Measurements from ENCODE around the gene ZBTB16. TPM values are rescaled to one million over a fixed set of nuclear protein-coding genes. Genes with fewer than 3 reads are reported as not detected.

The ZBTB16 gene
- total RNA-seq, 1 donor from 2014 or later = 160 TPM

DNA sequence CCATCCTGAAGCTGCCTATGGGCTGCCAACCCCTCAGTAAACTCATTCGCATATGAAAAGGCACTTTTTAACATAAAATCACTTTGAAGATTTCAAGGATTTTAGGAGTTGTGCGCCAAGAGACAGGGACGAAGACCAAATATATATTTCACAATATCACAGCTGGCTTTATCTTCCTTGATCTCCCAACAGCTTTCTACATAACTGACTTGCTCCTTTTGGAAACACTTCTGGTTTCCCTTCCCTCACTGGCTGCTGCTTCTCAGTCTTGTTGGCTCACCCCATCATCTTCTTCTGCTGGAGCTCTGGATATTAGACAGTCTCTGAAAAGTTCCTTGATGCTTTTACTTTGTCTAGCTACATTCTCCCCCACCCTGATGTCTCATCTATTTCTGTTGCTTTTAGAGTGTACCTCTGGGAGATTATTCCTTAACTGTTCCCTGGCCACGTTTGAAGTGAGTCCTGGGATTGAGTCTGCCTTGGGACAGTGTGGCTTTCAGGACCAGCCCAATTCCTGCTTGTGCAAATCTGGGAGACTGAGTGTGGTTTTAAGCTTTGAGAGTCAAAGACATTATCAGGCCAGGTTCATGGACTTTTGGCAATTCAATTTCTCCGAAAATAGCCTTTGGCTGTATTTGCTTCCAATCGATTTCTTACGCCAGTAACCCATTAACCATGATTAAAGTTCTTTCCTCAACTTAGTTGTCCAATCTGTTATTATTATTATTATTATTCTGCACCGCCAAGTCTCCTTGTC is 205.8 kb downstream of the ZBTB16 start:
- DNase-seq (ENCODE audit: low spot score) = peak; percentile 58
- peak; percentile 46 for ATAC-seq

DNA sequence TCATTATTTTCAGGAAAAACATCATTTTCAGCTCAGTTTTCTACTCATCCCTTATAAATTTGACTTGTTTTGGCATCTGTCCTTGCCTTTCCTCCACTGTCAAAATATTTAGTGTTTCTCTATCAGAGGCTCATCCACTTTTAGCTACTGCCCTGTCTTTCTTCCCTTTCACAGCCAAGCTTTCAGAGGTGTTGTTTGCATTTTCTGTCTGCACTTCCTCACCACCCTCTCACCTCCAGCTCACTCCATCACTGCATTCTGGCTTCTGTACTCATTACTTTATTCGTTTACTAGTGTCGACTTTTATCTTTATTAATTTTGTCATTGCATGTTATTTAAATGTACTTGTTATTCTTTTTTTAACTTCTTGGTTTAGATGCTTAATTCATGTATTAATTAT is 210.0 kb downstream of the ZBTB16 start:
- DNase-seq (ENCODE audit: low spot score) (no peak), ATAC-seq (no peak)

DNA sequence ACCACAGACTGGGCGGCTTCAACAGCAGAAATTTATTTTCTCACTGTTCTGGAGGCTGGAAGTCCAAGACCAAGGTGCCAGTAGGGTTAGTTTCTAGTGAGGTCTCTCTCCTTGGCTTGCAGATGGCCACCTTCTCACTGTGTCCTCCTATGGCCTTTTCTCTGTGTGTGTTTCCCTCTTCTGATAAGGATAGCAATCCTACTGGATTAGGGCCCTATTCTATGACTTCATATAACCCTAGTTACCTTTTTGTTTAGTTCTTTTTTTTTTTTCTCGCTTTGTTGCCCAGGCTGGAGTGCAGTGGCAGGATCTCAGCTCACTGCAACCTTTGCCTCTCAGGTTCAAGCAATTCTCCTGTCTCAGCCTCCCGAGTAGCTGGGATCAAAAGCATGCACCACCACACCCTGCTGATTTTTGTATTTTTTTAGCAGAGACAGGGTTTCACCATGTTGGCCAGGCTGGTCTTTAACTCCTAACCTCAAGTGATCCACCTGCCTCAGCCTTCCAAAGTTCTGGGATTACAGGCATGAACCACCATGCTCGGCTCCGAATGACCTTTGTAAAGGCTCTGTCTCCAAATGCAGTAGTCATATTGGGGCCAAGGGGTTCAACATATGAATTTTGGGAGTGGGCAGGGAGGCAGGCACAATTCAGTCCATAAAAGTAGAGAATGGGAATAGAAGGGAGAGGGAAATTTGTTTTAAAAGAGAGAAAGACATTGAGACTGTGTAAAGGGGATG is 211.2 kb downstream of the ZBTB16 start:
- DNase-seq (ENCODE audit: low spot score) = no peak
- peak; percentile 37 for ATAC-seq

DNA sequence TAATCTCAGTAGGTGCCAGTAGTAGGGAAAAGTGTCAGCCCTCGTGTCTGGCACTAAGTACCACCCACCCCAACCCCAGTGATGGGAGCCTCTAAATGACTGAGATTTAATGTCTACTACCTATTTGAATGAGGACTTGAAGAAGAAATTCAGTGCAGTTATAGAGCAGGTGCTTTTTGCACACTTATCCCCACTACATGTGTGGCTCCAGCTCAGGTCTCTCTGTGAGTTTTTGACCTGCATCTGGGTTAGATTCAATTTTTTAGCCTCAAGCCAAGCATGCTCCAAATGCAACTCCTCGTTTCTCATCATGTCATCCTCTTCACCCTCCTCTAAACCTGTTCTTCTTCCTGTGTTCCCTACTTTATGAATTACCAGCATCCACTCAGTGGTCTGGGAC is 211.8 kb downstream of the ZBTB16 start:
- no peak for ATAC-seq
- no peak for DNase-seq (ENCODE audit: low spot score)

DNA sequence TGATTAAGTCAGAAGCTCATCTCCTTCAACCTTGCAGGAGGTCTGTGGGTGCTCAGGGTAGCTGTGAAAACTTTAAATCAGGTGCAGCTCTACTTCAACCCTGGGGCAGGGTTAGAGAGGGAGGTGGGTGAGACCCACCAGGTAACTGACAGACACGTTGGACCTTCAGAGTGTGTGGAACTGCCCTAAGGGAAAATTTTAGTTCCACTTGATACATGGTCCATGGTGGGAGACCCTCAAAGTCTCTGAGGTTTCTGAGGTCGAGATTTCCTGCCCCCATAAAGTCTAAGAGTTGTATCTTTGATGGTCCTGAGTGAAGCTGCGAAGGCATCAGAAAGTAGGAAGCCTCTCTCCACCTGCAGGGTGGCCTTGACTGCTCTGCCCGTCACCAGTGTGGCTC is 212.8 kb downstream of the ZBTB16 start:
- DNase-seq (ENCODE audit: low spot score) (no peak), ATAC-seq (peak; percentile 21)

DNA sequence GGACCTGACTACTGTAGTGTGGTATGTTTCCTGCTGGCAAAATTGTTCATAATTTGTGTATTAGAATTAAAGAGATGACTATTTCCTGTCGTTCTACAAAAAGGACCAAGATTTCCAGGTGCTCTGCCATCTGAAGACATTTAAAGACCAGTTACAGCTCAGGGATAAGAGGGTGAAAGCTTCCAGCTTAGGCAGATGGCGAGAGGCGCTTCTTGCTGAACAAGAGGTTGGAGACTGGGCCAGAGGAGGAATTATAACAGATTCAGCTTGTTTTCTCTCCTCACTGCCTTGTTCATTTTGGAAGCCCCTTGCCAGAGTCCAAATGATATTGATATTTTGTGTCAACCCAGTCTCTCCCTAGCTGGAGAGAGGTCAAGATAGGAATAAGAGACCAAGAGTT is 213.6 kb downstream of the ZBTB16 start:
- no peak for DNase-seq (ENCODE audit: low spot score)
- ATAC-seq = no peak

DNA sequence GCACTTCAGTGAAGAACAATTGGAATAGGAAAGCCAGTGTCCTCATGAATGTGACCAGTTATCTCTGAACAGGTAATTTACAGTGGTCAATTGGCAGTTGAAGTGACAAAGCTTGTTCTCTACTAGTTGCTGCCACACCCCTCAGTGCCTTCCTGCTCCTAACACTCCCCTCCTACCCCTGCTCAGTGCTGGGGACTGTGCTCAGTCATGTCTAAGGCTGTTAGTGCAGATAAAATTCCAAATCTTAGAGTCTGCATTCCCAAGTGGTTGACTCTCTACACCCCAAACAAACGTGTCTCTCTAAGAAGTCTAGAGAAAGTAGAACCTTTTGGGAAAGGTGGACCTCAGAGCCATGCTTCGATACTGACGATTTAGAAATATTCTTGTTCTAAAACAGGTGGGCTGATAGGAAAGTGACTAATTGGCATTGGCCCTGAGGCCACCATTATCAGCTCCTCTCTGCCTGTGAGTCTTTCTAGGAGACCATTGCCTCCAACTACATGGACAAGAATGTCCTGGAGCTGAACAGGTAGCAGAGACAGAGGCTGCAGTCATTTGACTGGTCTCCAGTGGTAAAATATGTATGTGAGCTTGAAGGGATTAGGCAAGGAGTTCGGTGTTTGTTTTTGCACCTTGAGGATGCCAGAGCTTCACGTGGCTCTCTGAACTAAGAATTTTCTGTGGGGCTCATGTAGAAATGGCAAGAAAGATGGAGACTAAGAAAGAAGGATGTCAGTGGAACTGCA is 214.6 kb downstream of the ZBTB16 start:
- ATAC-seq = no peak
- no peak for DNase-seq (ENCODE audit: low spot score)

DNA sequence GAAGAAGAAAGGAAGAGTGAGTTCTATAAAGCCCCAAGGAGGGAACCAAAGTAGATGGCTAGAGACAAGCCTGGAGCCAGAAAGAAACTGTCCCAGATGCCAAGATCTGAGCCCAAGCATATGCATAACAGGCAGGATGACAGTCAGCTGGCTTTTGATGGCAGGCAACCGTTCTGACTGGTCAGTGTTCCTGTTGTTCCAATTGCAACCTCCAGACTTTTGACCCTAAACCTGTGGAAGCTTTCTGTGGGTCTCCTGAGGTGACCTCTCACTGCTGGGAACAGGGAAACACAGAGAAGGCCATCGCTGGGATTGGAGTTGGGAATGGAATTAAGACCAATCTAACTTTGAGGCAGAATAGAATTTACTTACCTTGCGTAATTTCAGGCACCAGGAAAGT is 215.1 kb downstream of the ZBTB16 start:
- DNase-seq (ENCODE audit: low spot score) = no peak
- peak; percentile 43 for ATAC-seq

DNA sequence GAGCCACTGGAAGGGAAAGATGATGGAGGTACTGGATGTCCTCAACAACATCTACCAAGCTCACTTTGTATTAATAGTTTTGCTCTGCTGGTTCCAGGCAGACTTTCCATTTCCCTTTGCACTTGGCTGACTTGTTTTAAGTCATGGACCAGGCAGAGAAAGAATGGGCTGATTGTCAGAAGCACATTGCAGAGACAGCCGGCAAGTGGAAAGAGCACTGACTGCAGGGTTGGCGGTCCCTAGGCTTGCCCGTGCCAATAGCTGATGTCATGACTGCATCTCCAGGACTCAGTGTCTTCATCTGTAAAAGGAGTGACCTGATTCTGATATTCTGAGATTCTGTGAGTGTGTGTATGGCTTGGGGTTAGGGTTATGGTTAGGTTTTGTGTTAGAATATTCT is 215.8 kb downstream of the ZBTB16 start:
- ATAC-seq (no peak), DNase-seq (ENCODE audit: low spot score) (no peak)

DNA sequence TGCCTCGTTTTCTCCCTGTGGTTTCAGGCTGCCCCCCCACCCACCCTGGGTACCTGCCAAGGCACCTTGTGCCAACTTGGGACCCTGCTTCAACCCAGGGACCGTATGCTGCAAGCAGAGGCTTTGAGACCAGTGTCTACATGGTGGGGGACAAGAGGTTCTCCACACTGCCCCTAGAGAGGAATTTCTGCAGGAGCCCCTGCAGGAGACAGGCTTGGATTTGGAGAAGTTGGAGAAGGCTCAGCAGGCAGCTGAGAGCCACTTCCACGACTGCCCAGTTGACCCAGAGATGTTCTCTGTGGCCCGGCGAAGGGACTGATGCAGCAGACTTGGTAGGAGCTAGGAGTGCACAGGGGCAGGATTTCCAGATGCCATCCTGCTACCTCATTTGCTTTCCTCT is 216.6 kb downstream of the ZBTB16 start:
- DNase-seq (ENCODE audit: low spot score) = no peak

DNA sequence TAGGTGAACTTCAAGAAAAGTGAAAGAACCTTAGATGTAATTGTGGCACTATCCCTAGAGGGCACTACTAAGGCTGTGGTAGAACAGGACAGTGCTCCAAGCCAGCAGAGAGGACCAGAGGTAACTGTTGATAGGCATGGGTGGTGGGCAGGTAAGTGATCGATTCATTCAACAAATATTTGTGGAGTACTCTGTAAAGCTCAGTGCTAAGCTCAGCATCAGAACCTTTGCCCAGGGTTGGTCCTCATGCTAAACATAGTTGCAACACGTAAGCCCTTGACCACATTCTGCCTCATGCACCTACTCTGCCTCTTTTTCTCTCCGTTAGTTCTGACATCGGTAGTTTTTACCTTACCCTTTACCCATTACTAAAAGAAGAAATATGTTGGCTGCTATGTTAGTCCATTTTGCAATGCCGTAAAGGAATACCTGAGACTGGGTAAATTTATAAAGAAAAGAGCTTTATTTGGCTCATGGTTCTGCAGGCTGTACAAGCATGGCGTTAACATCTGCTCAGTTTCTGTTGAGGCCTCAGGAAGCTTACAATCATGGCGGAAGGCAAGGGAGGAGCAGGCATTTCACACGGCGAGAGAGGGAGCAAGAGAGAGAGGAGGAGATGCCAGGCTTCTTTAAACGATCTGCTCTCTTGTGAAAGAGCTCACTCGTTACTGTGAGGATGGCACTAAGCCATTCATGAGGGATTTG is 218.3 kb downstream of the ZBTB16 start:
- peak; percentile 81 for ATAC-seq
- DNase-seq (ENCODE audit: low spot score) = peak; percentile 86

More for the DNA sequence above, 216.6 kb downstream of the ZBTB16 start:
- no peak for ATAC-seq

DNA sequence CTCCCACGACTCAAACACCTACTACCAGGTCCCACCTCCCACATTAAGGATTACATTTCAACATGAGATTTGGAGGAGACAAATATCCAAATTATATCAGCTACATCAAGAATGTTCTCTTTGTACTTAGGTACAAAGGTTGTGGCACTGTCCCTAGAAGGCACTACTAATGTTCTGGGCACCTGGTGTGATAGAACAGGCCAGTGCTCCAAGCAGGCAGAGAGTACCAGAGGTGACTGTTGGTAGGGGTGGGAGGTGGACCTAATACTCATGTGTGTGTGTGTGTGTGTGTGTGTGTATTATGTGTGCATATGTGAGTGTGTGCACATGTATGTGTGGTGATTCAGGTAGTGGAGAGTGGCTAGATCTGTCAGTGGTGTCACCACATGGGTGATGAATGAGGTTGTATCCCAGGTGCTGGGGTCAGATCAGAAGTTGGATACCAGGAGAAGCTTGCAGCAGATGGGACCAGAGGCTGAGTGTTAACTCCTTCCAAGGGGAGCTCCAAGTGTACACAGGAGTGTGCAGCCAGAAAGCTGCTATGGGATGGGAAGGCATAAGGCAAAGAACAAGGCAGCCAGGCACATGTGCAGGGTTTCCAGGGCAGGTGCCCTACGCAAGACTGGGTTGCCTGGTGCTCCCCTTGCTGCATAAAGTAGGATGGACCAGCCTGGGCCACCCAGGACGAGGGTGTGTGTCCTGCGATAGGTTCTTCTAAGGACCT is 219.0 kb downstream of the ZBTB16 start:
- DNase-seq (ENCODE audit: low spot score) = no peak
- peak; percentile 40 for ATAC-seq

DNA sequence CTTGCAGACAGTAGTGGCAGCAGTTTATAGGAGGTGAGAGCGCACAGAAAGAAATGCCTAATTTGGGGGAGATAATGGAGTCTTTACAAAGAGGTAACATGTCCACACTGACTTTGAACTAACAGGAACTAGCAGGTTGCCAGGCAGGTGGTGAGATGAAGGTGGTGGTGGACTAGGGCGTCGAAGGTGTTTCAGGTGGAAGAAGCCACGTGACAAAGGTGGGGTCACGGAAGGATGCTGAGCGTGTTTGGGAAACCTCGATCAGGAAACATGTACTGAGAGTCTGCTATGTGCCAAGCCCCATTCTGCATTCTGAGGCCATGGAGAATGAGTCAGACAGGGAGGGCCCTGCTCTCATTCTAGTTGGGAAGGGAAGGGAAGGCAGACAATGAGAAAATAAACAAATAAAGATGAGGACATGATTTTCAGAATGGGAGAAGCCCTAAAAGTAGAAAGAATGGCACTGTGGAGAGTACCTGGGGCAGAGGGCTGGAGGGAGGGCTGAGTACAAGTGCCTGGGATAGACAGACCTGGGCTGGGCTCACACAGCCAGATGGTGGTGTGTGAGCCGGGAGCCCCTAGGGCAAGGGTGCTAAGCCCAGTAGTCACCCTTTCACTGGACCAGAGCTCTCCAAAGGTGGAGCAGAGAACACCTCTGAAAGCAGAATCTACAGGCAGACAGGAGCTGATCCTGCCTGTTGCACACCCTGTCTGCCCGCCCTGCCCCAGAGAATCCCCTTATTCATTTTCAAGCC is 220.5 kb downstream of the ZBTB16 start:
- no peak for DNase-seq (ENCODE audit: low spot score)
- ATAC-seq = no peak

DNA sequence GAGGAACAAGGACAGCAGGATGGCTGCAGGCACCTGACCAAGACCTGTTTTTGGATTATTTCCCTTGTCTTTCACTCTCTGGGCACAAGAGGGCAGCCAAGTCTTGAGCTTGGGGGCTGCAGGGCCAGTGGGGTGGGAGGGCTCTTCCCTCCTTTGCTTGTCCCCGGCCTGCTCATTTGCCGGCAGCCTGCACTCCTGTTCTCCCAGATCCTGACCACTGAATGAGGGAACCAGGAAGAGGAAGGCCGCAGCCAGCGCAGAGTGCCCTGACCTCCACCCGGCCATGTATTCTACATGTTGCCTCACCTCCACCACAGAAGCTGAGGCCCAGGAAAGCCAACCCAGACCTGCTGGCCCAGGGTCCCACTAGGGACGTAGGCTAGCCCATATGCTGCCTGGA is 221.2 kb downstream of the ZBTB16 start:
- peak; percentile 72 for ATAC-seq
- peak; percentile 80 for DNase-seq (ENCODE audit: low spot score)

DNA sequence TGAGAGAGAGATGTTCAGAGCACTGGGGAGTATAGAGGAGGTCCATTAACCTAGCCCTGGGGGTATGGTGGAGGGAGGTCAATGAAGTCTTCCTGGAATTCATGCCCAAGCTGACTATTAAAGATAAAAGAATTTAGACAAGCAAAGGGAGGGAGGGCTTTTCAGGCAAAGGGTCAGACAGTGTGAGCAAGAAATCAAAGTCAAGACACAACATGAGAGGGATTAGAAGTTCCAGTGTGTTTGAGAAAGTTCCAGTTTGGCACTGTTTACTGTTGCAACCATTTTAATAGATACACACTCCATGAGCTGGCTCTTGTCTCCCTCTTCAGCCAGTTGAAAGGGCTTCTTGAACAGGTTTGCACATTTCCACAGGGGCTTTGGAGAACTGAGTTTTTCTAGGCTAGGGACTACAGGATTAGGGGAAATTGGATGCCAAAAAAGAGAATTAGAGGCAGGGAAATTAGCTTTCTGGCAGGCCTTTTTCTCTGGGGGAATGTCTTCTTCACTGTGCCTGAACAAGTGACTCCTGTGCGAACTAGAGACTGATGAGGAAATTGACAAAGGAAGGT is 222.0 kb downstream of the ZBTB16 start:
- DNase-seq (ENCODE audit: low spot score) (no peak), ATAC-seq (no peak)

DNA sequence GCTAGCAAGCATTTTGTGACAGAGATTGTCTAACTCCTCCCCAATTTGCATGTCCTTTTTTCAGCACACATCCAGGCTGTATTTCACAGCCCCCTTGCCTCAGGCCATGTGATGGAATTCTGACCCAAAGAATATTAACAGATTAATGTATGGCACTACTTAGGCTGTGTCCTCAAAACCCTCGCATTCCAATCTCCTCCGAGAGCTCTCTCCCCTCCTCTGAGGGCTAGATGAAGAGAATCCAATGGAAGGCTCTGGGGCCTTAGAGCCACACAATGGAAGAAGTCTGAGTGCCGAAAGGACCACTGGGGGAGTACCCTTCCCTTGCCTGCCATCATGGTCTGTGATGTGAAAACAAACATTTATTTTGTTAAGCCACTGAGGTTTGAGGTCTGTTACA is 223.0 kb downstream of the ZBTB16 start:
- DNase-seq (ENCODE audit: low spot score) (no peak), ATAC-seq (no peak)

DNA sequence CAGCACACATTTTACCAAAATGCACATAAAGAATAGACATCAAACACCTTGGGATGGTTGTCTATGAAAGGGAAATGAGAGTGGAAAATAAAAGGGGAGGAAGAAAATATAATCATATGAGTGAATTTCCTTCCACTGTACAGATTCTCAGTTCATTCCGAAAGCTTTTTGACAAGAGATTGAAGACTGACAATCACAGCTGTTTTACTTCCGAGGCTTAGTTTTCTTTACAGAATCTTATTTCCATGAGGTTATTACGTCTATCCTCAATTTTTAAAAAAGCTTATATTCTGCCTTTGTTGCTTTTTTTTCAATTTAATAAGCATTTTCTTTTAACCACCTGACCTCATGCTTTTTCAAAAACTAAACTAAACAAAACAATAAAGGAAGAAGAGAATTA is 223.9 kb downstream of the ZBTB16 start:
- no peak for DNase-seq (ENCODE audit: low spot score)
- ATAC-seq = no peak

DNA sequence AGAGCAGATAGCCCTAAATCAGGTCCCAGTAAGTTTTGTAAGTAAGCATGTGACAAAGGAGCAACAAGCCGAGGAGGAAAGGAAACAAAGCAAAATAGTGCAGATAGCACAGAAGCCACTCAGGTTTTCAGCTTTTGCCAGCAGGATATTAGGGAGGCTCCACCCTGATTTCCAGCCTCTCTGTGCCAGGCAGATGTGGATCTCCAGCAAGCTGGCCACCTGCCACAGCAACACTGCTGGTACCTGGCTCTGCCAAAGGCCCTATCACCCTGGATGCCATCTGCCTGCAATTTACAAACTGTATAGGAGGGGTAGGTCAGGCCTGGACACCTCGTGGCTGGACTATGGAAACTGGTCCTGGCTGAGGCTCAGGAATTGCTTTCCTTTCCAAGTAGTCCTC is 224.5 kb downstream of the ZBTB16 start:
- ATAC-seq = peak; percentile 64
- peak; percentile 80 for DNase-seq (ENCODE audit: low spot score)

DNA sequence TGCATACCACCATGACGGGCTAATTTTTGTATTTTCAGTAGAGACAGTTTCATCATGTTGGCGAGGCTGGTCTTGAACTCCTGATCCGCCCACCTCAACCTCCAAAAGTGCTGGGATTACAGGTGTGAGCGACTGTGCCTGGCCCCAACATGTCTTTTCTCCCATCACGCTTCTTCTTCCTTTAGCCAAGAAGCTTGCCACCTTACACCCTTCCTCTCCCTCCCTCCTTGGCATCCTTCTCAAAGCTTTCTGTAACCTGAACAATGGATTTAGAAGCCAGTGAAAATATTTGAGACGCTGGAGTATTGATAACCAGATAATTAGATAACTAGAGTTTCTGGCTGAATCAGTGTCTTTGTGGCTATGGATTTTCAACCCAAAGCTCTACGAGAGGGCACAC is 225.4 kb downstream of the ZBTB16 start:
- no peak for DNase-seq (ENCODE audit: low spot score)
- ATAC-seq = no peak
